ACC112 (cell line): ENCODE measurements around the gene HOXD9.

Experiments used
- H2AFZ ChIP-seq: fragments of 200-600 bp; sonication (generic); one replicate; pipeline ENCODE4 v1.6.0; 2017; ENCODE audit warnings: antibody characterized with exemption, low read length; ENCODE audit not compliant: unreplicated experiment
- H3K27ac ChIP-seq: fragments of 200-600 bp; sonication (generic); 2 replicates; pipeline ENCODE4 v1.5.1; 2014; ENCODE audit warnings: low read depth, mild to moderate bottlenecking, antibody characterized with exemption, low read length, moderate library complexity
- H3K27me3 ChIP-seq: fragments of 200-600 bp; sonication (generic); 2 replicates; pipeline ENCODE4 v1.6.1; 2014; ENCODE audit warnings: mild to moderate bottlenecking, antibody characterized with exemption, low read length, moderate library complexity, mixed read lengths; ENCODE audit not compliant: insufficient read depth
- H3K36me3 ChIP-seq: fragments of 200-600 bp; sonication (generic); 2 replicates; pipeline ENCODE4 v1.6.1; 2016; ENCODE audit warnings: mild to moderate bottlenecking, antibody characterized with exemption, low read length, moderate library complexity, mixed read lengths; ENCODE audit not compliant: insufficient read depth
- H3K4me1 ChIP-seq: fragments of 200-600 bp; sonication (generic); one replicate; pipeline ENCODE4 v1.6.1; 2016; ENCODE audit warnings: low read length, mixed read lengths; ENCODE audit not compliant: insufficient read depth, unreplicated experiment, control insufficient read depth
- H3K4me3 ChIP-seq: fragments of 200-600 bp; sonication (generic); 2 replicates; pipeline ENCODE4 v1.5.1; 2014; ENCODE audit warnings: mild to moderate bottlenecking, low read depth, low read length
- H3K79me2 ChIP-seq: fragments of 200-600 bp; sonication (generic); one replicate; pipeline ENCODE4 v1.6.0; 2016; ENCODE audit warnings: low read length; ENCODE audit not compliant: control insufficient read depth, unreplicated experiment, insufficient read depth

Gene HOXD9

GRCh38 chr2:176137906-176138305 is 15.4 kb downstream of the HOXD9 start:
- no peaks in the 10 kb centered on the region for H3K36me3 ChIP-seq
- peak overlapping the region; percentile 83 for H3K4me3 ChIP-seq
- 0 out of 2 replicates have a peak overlapping the region, but pooled peaks have one; percentile 3 for H3K27ac ChIP-seq
- H2AFZ ChIP-seq, result peak overlapping the region; percentile 90
- peaks cover 36% of the 10 kb centered on the region for H3K4me1 ChIP-seq
- H3K27me3 ChIP-seq, result no peaks in the 10 kb centered on the region
- peaks cover 60% of the 10 kb centered on the region for H3K79me2 ChIP-seq

DNA sequence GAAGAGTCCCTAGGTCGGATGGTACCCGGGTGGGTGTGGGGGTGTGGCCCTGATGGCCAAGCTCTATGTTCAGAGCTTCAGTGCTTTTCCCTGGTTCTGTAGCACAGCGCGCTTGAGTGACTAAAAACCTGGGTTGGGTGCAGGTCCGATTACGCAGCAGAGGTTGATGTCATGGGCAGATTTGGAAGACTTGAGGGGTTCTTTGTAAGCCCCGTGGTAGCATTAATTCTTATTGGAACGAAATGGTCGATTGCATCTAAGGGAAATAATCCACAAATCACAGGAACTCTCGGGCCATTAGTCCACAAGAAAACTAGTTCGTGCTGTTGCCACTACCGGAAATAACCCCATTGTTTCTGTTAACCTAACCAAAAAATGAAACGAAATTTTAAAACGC is 16.0 kb downstream of the HOXD9 start:
- Histone ChIP-seq H3K36me3 (no peaks in the 10 kb centered on the region), H3K79me2 (peaks cover 57% of the 10 kb centered on the region), H3K27me3 (no peaks in the 10 kb centered on the region), H3K4me1 (peaks cover 36% of the 10 kb centered on the region), H3K4me3 (peak overlapping the region; percentile 83), H2AFZ (peak overlapping the region; percentile 90), H3K27ac (peak overlapping the region; percentile 79)

- peak overlapping the region; percentile 90 for H2AFZ ChIP-seq
- H3K27ac ChIP-seq, result peak overlapping the region; percentile 79
- peak overlapping the region; percentile 83 for H3K4me3 ChIP-seq
- peaks cover 35% of the 10 kb centered on the region for H3K4me1 ChIP-seq
- peaks cover 56% of the 10 kb centered on the region for H3K79me2 ChIP-seq
- no peaks in the 10 kb centered on the region for H3K36me3 ChIP-seq
- H3K27me3 ChIP-seq, result no peaks in the 10 kb centered on the region
These were observed 16.6 kb downstream of the HOXD9 start for GRCh38 chr2:176138923-176139660.

DNA sequence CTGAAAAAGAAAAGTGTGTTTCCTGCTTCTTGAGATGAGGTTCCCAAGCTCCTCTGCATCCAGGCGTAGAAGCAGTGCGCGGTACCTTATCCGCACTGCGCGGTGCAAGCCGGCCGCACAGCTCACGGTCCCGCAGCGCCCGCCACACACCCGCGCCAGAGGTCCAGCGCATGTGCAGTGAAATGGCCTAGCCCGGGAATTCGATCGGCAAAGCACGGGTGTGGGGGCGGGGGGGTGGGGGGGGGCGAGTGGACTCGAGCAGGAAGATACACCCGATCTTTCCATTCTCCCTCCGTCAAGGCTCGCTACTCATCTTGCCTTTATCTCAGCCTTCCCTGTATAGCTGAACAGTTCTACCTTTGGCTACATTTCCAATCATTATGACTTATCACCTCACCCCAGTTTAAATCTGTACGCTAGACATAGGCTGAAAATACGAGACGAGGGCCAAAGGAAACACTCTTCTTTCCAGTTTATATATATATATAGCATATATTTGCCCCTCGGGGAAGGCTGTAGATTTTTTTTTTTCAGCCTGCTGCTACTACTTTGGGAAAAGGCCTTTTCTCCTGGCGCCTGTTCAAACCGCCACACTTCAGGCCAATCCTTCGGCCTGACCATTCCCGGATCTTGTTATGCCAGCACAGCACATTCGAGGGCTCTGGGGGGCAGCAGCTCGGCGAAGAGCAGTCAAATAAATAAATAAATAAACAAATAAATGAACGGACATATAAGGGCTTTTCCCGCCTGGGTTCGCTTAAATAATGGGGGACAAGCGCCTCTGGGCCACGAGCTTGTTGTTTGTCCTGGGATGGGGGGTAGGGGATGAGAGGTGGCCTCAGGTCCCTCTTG is 17.4 kb downstream of the HOXD9 start:
- H2AFZ ChIP-seq, result peak overlapping the region; percentile 95
- no peaks in the 10 kb centered on the region for H3K36me3 ChIP-seq
- peaks cover 50% of the 10 kb centered on the region for H3K79me2 ChIP-seq
- peaks cover 27% of the 10 kb centered on the region for H3K4me1 ChIP-seq
- H3K4me3 ChIP-seq, result peak overlapping the region; percentile 83
- H3K27me3 ChIP-seq, result no peaks in the 10 kb centered on the region
- H3K27ac ChIP-seq, result peak overlapping the region; percentile 79

GRCh38 chr2:176140513-176141317 is 18.2 kb downstream of the HOXD9 start:
- Histone ChIP-seq H3K27ac (peak overlapping the region; percentile 76), H3K4me1 (peaks cover 19% of the 10 kb centered on the region), H3K79me2 (peaks cover 50% of the 10 kb centered on the region), H3K27me3 (no peaks in the 10 kb centered on the region), H3K36me3 (no peaks in the 10 kb centered on the region), H2AFZ (peak overlapping the region; percentile 95), H3K4me3 (peak overlapping the region; percentile 83)

DNA sequence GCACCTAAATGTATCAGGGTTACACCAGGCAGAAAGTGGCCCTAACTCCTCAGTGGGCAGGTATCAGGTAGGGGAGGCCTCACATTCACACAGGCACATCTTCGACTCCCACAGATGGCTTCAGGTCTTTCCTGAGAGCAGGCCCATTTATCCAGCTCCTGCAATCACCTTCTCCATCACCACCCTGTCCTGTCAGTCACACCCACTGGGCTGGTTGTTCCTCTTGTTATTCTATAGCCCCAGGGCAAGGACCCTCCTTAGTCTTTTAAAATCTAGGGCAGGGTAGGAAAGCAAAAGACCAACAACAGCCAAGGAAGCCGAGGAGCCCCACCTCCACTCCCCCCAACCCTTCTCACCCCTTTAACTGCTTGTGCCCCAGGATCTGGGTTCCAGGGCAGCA is 19.8 kb downstream of the HOXD9 start:
- no peaks in the 10 kb centered on the region for H3K36me3 ChIP-seq
- no peak overlapping the region for H2AFZ ChIP-seq
- no peaks in the 10 kb centered on the region for H3K27me3 ChIP-seq
- peaks cover 18% of the 10 kb centered on the region for H3K4me1 ChIP-seq
- peaks cover 39% of the 10 kb centered on the region for H3K79me2 ChIP-seq
- no peak overlapping the region for H3K4me3 ChIP-seq
- no peak overlapping the region for H3K27ac ChIP-seq

DNA sequence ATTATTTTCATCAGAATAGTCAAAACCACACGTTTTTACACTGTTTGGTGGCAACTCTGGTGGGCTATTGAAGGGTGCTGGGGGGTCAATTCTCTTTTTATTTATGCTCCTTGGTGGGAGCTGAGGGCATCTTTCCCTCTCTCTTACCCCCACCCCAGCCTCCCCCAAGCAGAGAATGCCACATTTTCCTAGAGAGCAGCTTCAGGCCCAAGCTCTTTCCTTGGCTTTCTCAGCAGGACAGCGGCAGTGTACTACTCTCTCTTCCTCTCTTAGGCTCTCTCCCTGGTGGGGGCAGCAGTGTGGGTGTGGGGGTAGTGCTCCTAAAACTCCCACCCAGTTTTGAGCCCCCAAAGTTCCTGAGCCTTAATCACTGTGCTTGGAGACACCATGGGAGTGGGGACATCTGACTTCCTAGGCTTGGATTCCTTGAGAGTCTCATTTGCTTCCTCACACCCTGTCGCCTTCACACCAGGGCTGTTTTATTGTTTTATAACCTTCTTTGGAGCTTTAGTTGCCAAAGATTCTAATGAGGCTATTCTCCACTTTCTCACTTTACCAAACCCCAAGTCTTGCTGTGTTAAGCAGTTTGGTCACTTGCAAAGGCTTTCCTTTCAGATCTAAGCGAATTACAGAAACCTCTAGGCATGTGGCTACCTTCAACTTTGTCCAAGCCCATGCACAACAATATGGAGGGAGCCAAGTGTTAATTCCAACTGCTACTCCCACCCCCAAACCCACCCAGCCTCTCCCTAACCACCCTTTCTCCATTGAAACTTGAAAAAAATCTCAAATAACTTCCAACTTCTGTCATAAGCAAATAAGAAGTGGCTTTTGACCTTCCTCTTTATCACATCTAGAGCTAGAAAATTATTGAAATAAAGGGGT is 22.8 kb downstream of the HOXD9 start:
- H3K4me1 ChIP-seq, result peaks cover 3% of the 10 kb centered on the region
- H3K27ac ChIP-seq, result no peak overlapping the region
- no peak overlapping the region for H3K4me3 ChIP-seq
- H2AFZ ChIP-seq, result no peak overlapping the region
- H3K27me3 ChIP-seq, result no peaks in the 10 kb centered on the region
- 0 out of 2 replicates have a peak, but pooled peaks cover 3% of the 10 kb centered on the region for H3K36me3 ChIP-seq
- peaks cover 16% of the 10 kb centered on the region for H3K79me2 ChIP-seq

DNA sequence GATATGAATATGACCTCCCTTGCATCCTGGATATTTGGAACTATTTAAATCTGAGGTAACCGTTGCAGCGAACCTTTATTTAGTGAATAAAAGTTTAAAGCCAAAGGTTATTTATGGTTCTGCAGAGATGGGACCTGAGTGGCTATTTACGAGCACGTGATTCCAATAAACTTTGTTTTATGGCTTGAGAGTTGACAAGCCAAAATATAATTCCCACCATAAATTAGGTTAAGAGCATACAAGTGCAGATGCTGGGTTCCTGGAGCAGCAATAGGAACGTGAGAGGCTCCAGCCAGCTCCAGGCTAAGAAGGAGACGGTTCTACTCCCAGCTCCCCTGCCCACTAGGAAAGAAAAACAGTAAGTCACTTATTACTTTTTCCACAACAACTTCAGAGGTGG is 23.6 kb downstream of the HOXD9 start:
- Histone ChIP-seq H3K4me1 (peaks cover 1% of the 10 kb centered on the region), H3K27ac (no peak overlapping the region), H3K4me3 (no peak overlapping the region), H3K27me3 (no peaks in the 10 kb centered on the region), H3K36me3 (0 out of 2 replicates have a peak, but pooled peaks cover 3% of the 10 kb centered on the region), H2AFZ (no peak overlapping the region), H3K79me2 (peaks cover 16% of the 10 kb centered on the region)

DNA sequence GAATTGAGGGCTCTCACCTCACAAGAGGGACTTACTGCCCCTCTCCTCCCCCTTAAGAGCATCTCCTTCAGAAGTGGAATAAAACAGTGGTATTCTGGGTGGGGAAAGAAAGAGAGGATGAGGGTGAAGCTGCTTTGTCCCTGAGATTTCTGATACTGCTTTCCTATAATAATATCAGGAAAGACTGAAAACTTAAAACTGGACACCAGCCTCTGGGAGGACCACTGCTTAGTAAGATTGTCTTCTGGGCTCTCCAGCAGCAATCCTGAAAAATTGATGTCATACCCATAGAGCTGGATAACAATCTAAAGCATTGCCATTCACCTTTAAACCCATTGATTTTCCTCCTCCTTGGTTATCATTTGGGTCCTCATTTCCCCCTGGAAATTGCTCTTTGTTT is 24.1 kb downstream of the HOXD9 start:
- Histone ChIP-seq H3K4me3 (no peak overlapping the region), H3K27me3 (no peaks in the 10 kb centered on the region), H2AFZ (no peak overlapping the region), H3K36me3 (0 out of 2 replicates have a peak, but pooled peaks cover 3% of the 10 kb centered on the region), H3K4me1 (no peaks in the 10 kb centered on the region), H3K27ac (no peak overlapping the region), H3K79me2 (peaks cover 10% of the 10 kb centered on the region)
